Tibial nerve (tissue), 4 donors: Measurements from ENCODE around the gene BOLA3. TPM values are rescaled to one million over a fixed set of nuclear protein-coding genes. Genes with fewer than 3 reads are reported as not detected.

Experiments used
- total RNA-seq, 4 donors: library from RNA; depleted of rRNA; stranded (reverse); fragments of >200 nt; gene quantifications; one replicate each; pipeline ENCODE4 v1.1.0, GENCODE V29; 2016

The BOLA3 gene
- total RNA-seq, 4 donors from 2014 or later: 23.2 to 39.5 (median 25.8) TPM

Other genes starting within 250 kb of the BOLA3 start
- gene DGUOK, start 221.0 kb downstream of the BOLA3 start, total RNA-seq: 10 to 100 TPM; 36.9 to 63.9 (median 44.0) TPM
- 10 to 100 TPM in 1 of 4 donors, 1 to 10 TPM in 3; 4.3 to 14.1 (median 6.6) TPM for gene TET3, start 163.0 kb downstream of the BOLA3 start, total RNA-seq
- gene MOB1A, start 31.0 kb upstream of the BOLA3 start, total RNA-seq: 10 to 100 TPM; 55.3 to 69.9 (median 60.2) TPM
- 10 to 100 TPM; 13.2 to 57.7 (median 25.7) TPM for gene MTHFD2, start 50.7 kb upstream of the BOLA3 start, total RNA-seq
- 10 to 100 TPM in 1 of 4 donors, 1 to 10 TPM in 3; 4.2 to 22.9 (median 9.5) TPM for gene SLC4A5, start 195.5 kb upstream of the BOLA3 start, total RNA-seq
- 100 to 1,000 TPM; 122 to 157 (median 140) TPM for gene DCTN1, start 232.4 kb upstream of the BOLA3 start, total RNA-seq